Measurements from ENCODE around the gene TOP3B.

Gene TOP3B

DNA sequence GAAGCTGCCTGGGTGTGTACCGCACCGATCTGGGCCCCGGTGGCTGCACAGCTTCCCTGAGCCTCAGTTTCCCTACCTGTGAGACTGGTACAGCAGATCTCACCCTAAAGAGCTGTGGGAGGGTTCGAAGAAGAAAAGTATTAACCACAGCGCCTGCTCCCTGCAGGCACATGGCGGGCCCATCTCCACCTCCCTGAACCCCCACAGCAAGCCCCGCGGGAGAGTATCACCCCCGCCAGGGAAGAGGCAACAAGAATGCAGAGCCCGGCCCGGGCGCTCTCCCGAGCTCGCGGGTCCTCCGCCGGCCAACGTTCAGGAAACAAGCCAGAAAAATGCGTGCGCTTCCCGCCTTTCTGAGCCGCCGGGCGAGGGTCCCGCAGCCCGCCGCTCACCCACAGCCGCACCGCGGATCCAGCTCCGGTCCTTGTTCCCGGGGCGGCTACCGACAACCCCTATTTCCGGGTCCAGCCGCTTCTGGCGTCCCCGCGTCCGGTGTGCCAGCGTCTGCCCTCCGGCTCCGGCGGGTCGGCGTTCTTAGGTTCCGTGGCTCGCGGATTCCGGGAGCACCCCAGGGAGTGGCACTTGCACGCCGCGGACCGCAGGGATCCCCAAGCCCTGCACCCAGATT, at the start of gene TOP3B:
Gene TOP3B (minus strand): TSS at position 450 of the 628 bp plus-strand sequence. CDS start 7,078 bp downstream, outside the sequence.
- FAIRE-seq: no peak

- no peak for FAIRE-seq
Measured at GRCh38 chr22:22031183-22031945, 48.8 kb upstream of the TOP3B start.

GRCh38 chr22:22030493-22031182, 48.1 kb upstream of the TOP3B start:
- FAIRE-seq: no peak

- no peak for FAIRE-seq
Measured at GRCh38 chr22:22027955-22028354, 45.4 kb upstream of the TOP3B start.

DNA sequence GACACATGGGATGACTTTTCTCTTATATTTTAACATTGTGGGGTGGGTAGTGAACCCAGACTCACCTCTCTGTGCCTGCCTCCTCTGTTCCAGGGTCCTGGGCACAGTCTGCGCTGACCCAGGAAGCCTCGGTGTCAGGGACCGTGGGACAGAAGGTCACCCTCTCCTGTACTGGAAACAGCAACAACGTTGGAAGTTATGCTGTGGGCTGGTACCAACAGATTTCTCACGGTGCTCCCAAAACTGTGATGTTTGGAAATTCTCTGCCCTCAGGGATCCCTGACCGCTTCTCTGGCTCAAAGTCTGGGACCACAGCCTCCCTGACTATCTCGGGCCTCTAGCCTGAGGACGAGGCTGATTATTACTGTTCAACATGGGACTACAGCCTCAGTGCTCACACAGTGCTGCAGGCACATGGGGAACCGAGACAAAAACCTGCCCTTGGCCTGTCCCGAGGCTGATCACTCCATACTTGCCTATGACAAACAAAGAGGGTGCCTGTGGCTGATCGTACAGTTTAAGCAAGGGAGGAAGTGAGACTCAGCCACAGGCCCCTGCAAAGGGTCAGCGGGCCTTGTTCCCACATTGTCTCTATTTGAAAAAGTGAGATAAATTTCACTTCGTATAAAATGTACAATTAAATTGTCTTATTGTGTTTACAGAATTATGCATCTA, 43.7 kb upstream of the TOP3B start:
- FAIRE-seq: no peak

- FAIRE-seq: no peak
Measured at GRCh38 chr22:22025320-22026156, 43.0 kb upstream of the TOP3B start.

DNA sequence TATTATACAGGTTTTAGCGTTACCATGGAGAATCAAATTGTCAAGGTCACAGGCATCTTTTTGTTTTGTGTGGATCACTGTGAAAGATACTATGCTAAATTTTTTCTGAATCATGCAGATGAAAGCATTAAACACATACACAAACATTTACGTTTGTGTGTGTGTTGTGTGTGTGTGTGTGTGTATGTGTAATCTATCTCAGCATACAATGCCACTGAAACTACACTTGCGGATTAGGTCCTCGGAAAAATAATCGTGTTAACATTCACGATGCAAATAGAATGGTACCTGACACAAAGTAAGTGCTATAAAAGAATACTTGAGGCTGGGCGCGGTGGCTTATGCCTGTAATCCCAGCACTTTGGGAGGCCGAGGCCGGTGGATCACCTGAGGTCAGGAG, 41.9 kb upstream of the TOP3B start:
- FAIRE-seq: no peak

GRCh38 chr22:22023581-22024137, 41.1 kb upstream of the TOP3B start:
- FAIRE-seq: no peak

GRCh38 chr22:22022947-22023534, 40.5 kb upstream of the TOP3B start:
- FAIRE-seq: no peak

GRCh38 chr22:22022255-22022840, 39.8 kb upstream of the TOP3B start:
- FAIRE-seq: no peak

- FAIRE-seq: no peak
Measured at GRCh38 chr22:22021162-22021750, 38.7 kb upstream of the TOP3B start.

DNA sequence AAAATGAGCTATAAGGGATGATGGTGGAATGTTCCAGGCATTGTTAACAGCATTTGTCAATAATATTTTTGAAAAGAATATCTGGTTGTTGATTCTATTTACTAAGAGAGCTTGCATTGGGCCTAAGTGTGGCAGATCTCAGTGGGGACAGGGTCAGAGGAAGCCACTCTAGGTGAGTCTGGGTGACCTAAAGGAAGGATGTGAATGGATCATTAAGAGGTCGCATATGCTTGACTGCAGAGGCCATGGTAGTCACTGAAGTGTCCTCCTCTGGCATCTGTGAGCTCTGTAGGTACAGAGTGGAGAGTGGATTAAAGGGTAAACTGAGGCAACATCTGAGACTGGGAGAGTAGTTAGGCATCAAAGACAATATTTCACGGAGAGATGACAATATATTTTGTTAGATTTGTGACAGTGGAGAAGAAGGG, 37.9 kb upstream of the TOP3B start:
- FAIRE-seq: no peak

GRCh38 chr22:22019659-22020424, 37.3 kb upstream of the TOP3B start:
- FAIRE-seq: no peak

GRCh38 chr22:22018825-22019658, 36.5 kb upstream of the TOP3B start:
- FAIRE-seq: no peak

DNA sequence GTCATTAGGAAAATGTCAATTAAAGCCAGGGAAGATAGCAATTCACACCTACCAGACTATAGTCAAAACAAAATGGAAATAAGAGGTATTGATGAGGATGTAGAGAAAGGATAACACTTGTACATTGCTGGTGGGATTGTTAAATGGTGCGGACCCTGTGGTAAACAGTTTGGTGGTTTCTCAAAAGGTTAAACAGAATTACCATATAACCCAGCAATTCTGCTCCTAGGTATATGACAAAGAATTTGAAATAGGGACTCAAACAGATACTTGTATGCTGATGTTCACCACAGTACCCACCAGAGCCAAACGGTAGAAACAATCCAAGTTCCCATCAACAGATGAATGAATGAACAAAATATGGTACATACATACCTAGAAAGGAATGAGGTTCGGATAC, 33.0 kb upstream of the TOP3B start:
- FAIRE-seq: no peak

- FAIRE-seq: no peak
Measured at GRCh38 chr22:22014285-22014659, 31.7 kb upstream of the TOP3B start.

GRCh38 chr22:22013559-22014284, 31.1 kb upstream of the TOP3B start:
- no peak for FAIRE-seq

DNA sequence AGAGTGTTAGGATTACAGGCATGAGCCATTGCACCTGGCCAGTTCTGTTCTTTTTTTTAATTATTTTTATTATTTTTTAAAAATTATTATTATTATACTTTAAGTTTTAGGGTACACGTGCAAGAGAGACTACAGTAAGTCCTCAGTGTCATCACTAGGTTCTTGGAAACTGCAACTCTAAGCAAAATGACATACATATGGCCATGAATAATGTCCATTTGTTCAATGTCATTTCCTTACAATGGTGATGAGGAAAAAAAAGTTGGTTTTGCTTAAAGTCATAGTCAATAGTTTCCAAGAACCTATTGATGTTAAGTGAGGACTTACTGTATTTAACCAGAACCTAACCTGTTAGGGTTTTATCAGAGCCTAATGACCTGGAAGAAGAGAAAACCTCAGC, 29.4 kb upstream of the TOP3B start:
- FAIRE-seq: no peak
